ENCODE results near the gene DIS3L. TPM values are rescaled to one million over a fixed set of nuclear protein-coding genes. Genes with fewer than 3 reads are reported as not detected.
A peak's percentile ranks its signal among the peaks of the same experiment; 100 is the strongest.
"Not testable (repeated sequence)": the region's sequence is repeated elsewhere in the genome, so short reads cannot be mapped to it uniquely, and the experiment has no call there.

The DIS3L gene
- total RNA-seq, 1 donor: 26.2 TPM

DNA sequence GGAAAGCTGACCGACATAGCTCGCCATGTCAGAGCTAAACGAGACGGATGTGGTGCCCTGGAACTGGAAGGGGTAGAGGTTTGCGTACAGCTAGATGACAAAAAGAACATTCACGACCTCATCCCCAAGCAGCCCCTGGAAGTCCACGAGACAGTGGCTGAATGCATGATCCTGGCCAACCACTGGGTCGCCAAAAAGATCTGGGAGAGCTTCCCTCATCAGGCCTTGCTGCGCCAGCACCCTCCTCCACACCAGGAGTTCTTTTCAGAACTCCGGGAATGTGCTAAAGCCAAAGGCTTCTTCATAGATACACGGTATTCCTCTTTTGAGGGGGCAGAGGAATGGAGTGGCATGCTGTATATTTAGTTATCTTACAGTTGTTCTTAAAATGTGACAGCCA is 32.7 kb downstream of the DIS3L start:
- H3K27me3 ChIP-seq (ENCODE audit: insufficient read depth, low read length): no peaks in the 10 kb centered on the region
- no peak overlapping the region for H3K4me3 ChIP-seq (ENCODE audit: low read length)
- H3K4me1 ChIP-seq (ENCODE audit: insufficient read depth, low read length): no peaks in the 10 kb centered on the region
- no peaks in the 10 kb centered on the region for H3K9me3 ChIP-seq (ENCODE audit: low read depth, low read length)

DNA sequence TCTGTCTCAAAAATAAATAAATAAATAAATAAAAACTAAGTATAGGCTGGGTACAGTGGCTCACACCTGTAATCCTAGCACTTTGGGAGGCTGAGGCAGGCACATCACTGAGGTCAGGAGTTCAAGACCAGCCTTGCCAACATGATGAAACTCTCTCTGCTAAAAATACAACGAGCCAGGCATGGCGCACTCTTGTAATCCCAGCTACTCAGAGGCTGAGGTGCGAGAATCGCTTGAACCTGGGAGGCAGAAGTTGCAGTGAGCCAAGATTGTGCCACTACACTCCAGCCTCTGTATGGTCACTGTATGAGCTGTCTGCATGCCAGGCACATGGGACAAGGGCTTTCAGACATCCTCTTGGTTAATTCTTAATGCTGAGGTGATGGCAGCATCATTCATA is 34.4 kb downstream of the DIS3L start:
- no peak overlapping the region for H3K4me3 ChIP-seq (ENCODE audit: low read length)
- H3K27me3 ChIP-seq (ENCODE audit: insufficient read depth, low read length): no peaks in the 10 kb centered on the region
- H3K9me3 ChIP-seq (ENCODE audit: low read depth, low read length): no peaks in the 10 kb centered on the region
- no peaks in the 10 kb centered on the region for H3K4me1 ChIP-seq (ENCODE audit: insufficient read depth, low read length)

- Histone ChIP-seq H3K4me1 (ENCODE audit: insufficient read depth, low read length) (no peaks in the 10 kb centered on the region), H3K27me3 (ENCODE audit: insufficient read depth, low read length) (no peaks in the 10 kb centered on the region), H3K9me3 (ENCODE audit: low read depth, low read length) (no peaks in the 10 kb centered on the region), H3K4me3 (ENCODE audit: low read length) (no peak overlapping the region)
Measured at GRCh38 chr15:66328771-66329170, 35.4 kb downstream of the DIS3L start.

GRCh38 chr15:66348530-66348929 is 55.2 kb downstream of the DIS3L start:
- not testable (repeated sequence) for H3K9me3 ChIP-seq (ENCODE audit: low read depth, low read length); H3K4me1 ChIP-seq (ENCODE audit: insufficient read depth, low read length); H3K4me3 ChIP-seq (ENCODE audit: low read length); H3K27me3 ChIP-seq (ENCODE audit: insufficient read depth, low read length)

DNA sequence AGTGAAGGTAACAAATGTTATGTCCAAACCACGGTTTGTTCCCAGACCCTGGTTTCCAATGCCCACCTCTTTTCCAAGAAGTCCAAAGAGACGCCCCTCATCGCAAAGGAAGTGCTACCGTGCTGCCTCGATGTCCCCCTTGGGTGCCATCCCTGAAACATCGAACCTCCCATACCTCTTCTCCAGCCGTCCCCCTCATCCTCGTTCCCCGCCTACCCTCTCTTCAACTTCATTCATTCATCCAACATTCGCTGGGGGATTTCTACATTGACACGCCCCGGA is 62.6 kb downstream of the DIS3L start:
- Histone ChIP-seq H3K27me3 (ENCODE audit: insufficient read depth, low read length) (no peaks in the 10 kb centered on the region), H3K9me3 (ENCODE audit: low read depth, low read length) (no peaks in the 10 kb centered on the region), H3K4me1 (ENCODE audit: insufficient read depth, low read length) (peaks cover 19% of the 10 kb centered on the region), H3K4me3 (ENCODE audit: low read length) (peak overlapping the region; percentile 79)

DNA sequence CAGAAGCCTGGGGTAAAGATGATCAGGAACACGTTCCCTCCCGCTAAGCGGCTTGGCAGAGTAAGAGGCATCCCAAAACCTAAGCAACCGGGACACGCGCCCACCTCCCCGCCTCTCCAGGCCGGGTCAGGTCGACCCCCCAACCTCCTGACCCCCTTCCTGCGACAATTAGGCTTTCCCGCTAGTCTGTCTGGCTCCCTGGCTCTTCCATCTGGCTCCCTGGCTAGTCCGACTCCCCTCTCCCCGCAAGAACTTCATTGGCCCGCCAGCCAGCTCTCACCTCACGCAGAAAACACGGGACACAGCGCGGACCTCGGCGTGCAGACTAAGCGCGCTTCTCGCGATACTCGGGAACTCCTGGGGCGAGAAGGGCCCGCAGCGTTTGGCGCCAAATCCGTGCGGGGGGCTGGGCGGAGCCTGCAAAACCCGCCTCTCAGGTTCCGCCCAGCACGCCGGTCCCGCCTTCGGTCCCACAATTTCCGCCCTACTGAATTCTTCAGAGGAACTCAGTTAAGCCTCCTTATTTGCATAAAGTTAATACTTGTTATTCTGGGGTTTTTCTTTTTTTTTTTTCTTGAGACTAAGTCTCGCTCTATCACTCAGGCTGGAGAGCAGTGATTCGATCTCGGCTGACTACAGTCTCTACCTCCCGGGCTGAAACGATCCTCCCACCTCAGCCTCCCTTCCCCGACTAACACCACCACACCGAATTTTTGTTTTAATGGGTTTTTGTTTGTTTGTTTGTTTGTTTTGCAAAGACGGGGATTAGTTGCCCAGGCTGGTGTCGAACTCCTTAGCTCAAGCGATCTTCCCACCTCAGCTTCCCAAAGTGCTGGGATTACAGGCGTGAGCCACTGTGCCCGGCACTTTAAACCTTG is 63.2 kb downstream of the DIS3L start, which contains the start of gene TIPIN:
Gene TIPIN (minus strand): TSS at position 327 of the 878 bp plus-strand sequence. CDS start 3,738 bp downstream, outside the sequence.
- no peaks in the 10 kb centered on the region for H3K9me3 ChIP-seq (ENCODE audit: low read depth, low read length)
- H3K4me1 ChIP-seq (ENCODE audit: insufficient read depth, low read length): peaks cover 19% of the 10 kb centered on the region
- H3K4me3 ChIP-seq (ENCODE audit: low read length): peak within 1 kb of the TSS; percentile 79
- H3K27me3 ChIP-seq (ENCODE audit: insufficient read depth, low read length): no peaks in the 10 kb centered on the region

- peaks cover 23% of the 10 kb centered on the region for H3K4me1 ChIP-seq (ENCODE audit: insufficient read depth, low read length)
Measured at GRCh38 chr15:66359740-66360139, 66.4 kb downstream of the DIS3L start.

DNA sequence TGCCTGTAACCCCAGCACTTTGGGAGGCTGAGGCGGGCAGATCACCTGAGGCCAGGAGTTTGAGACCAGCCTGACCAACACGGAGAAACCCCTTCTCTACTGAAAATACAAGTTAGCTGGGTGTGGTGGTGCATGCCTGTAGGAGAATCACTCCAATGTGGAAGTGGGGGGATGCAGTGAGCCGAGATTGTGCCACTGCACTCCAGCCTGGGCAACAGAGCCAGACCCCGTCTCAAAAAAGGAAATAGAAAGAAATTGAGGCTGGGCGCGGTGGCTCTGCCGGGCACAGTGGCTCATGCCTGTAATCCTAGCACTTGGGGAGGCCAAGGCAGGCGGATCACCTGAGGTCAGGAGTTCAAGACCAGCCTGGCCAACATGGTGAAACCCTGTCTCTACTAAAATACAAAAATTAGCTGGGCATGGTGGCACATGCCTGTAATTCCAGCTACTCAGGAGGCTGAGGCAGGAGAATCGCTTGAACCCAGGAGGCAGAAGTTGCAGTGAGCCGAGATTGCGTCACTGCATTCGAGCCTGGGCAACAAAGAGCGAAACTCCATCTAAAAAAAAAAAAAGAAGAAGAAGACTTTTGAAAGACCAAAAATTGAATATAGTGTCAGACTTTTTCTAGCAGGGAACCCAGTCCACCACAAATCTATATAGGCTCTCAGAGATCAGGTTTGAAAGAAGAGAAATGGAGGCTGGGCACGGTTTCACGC is 68.5 kb downstream of the DIS3L start:
- not testable (repeated sequence) for H3K9me3 ChIP-seq (ENCODE audit: low read depth, low read length); H3K27me3 ChIP-seq (ENCODE audit: insufficient read depth, low read length); H3K4me1 ChIP-seq (ENCODE audit: insufficient read depth, low read length); H3K4me3 ChIP-seq (ENCODE audit: low read length)

More at GRCh38 chr15:66359740-66360139, 66.4 kb downstream of the DIS3L start:
- Histone ChIP-seq H3K27me3 (ENCODE audit: insufficient read depth, low read length) (no peaks in the 10 kb centered on the region), H3K9me3 (ENCODE audit: low read depth, low read length) (no peaks in the 10 kb centered on the region), H3K4me3 (ENCODE audit: low read length) (no peak overlapping the region)

DNA sequence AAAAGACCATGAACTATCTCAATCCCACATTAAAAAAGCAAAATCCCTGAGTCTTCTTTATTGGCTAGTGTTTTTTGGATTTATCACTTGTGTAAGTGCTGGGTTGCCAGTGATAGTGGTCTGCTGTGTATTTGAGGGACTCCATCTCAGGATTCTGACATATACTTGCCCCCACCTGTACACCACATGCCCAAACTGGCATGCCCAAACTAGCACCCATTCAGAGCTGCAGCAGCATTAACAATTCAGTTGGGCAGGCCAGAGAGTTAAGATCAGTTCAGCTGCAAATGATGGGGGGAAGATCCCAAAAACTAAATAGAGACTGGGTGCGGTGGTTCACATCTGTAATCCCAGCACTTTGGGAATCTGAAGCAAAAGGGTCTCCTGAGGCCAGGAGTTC is 69.4 kb downstream of the DIS3L start:
- Histone ChIP-seq H3K4me1 (ENCODE audit: insufficient read depth, low read length) (peaks cover 4% of the 10 kb centered on the region), H3K27me3 (ENCODE audit: insufficient read depth, low read length) (no peaks in the 10 kb centered on the region), H3K4me3 (ENCODE audit: low read length) (no peak overlapping the region), H3K9me3 (ENCODE audit: low read depth, low read length) (no peaks in the 10 kb centered on the region)

DNA sequence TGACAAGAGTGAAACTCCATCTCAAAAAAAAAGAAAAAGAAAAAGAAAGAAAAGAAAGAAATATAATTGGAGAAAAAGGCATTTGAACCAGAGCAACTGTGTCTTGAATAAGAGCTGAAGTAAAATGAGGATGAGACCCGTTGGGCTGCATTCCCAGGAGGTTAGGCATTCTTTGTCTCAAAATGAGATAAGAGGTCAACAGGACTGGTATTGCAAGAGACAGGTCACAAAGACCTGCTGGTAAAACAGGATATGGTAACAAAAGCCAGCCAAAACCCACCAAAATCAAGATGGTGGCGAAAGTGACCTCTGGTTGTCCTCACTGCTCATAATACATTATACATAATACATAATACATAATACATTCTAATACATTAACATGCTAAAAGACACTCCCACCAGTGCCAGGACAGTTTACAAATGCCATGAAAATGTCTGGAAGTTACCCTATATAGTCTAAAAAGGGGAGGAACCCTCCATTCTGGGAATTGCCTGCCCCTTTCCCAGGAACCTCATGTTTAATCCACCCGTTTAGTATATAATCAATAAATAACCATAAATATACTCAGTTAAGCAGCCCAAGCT is 71.7 kb downstream of the DIS3L start:
- Histone ChIP-seq H3K27me3 (ENCODE audit: insufficient read depth, low read length) (no peaks in the 10 kb centered on the region), H3K4me1 (ENCODE audit: insufficient read depth, low read length) (peaks cover 13% of the 10 kb centered on the region), H3K9me3 (ENCODE audit: low read depth, low read length) (no peaks in the 10 kb centered on the region), H3K4me3 (ENCODE audit: low read length) (no peak overlapping the region)

GRCh38 chr15:66369773-66370651 is 76.6 kb downstream of the DIS3L start:
- Histone ChIP-seq H3K4me3 (ENCODE audit: low read length) (peak overlapping the region; percentile 40), H3K27me3 (ENCODE audit: insufficient read depth, low read length) (no peaks in the 10 kb centered on the region), H3K9me3 (ENCODE audit: low read depth, low read length) (no peaks in the 10 kb centered on the region), H3K4me1 (ENCODE audit: insufficient read depth, low read length) (peaks cover 14% of the 10 kb centered on the region)

DNA sequence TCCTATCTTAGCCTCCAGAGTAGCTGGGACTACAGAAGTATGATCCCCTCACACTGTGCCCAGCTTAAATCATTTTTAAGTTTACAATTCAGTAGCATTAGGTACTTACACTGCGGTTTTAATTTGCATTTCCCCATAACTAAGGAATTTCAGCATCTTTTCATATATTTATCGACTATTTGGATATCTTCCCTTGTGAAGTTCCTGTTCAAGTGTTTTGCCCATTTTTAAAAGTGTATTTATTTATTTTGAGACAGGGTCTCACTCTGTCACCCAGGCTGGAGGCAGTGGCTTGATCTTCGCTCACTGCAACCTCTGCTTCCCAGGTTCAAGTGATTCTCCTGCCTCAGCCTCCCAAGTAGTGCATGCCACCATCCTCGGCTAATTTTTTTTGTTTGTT is 80.8 kb downstream of the DIS3L start:
- Histone ChIP-seq H3K27me3 (ENCODE audit: insufficient read depth, low read length) (no peaks in the 10 kb centered on the region), H3K9me3 (ENCODE audit: low read depth, low read length) (no peaks in the 10 kb centered on the region), H3K4me3 (ENCODE audit: low read length) (no peak overlapping the region), H3K4me1 (ENCODE audit: insufficient read depth, low read length) (peaks cover 14% of the 10 kb centered on the region)

GRCh38 chr15:66378814-66379430 is 85.6 kb downstream of the DIS3L start:
- Histone ChIP-seq H3K4me1 (ENCODE audit: insufficient read depth, low read length) (no peaks in the 10 kb centered on the region), H3K4me3 (ENCODE audit: low read length) (no peak overlapping the region), H3K9me3 (ENCODE audit: low read depth, low read length) (no peaks in the 10 kb centered on the region), H3K27me3 (ENCODE audit: insufficient read depth, low read length) (no peaks in the 10 kb centered on the region)

GRCh38 chr15:66381376-66381775 is 88.0 kb downstream of the DIS3L start:
- H3K4me1 ChIP-seq (ENCODE audit: insufficient read depth, low read length); H3K27me3 ChIP-seq (ENCODE audit: insufficient read depth, low read length); H3K9me3 ChIP-seq (ENCODE audit: low read depth, low read length); H3K4me3 ChIP-seq (ENCODE audit: low read length): not testable (repeated sequence)
